SK-N-SH treated with all-trans-retinoic acid at 6 μM for 48 hours (cell line): ENCODE results near the gene PDE6A.
"Not testable (repeated sequence)": the region's sequence is repeated elsewhere in the genome, so short reads cannot be mapped to it uniquely, and the experiment has no call there.

Experiments
- ARNTL ChIP-seq: fragments of 450-650 bp; formaldehyde crosslinking; IDR thresholded peaks from 2 replicates; pipeline ENCODE4 v1.5.0; 2020; ENCODE audit warnings: low read depth, mild to moderate bottlenecking, moderate library complexity, borderline replicate concordance
- CREB5 ChIP-seq: fragments of 250-450 bp; sonication (Bioruptor Pico); IDR thresholded peaks from 2 replicates; pipeline ENCODE4 v1.5.1; 2020; ENCODE audit warnings: low read depth, mild to moderate bottlenecking, moderate library complexity
- CSDC2 ChIP-seq: fragments of 250-450 bp; sonication (Bioruptor Pico); IDR thresholded peaks from 2 replicates; pipeline ENCODE4 v1.5.0; 2020; ENCODE audit warnings: mild to moderate bottlenecking, moderate library complexity
- ISL1 ChIP-seq: fragments of 250-450 bp; sonication (Bioruptor Pico); IDR thresholded peaks from 2 replicates; pipeline ENCODE4 v2.1.2; 2022; ENCODE audit warnings: mild to moderate bottlenecking, moderate library complexity
- PPARA ChIP-seq: fragments of 250-450 bp; sonication (Bioruptor Pico); IDR thresholded peaks from 2 replicates; pipeline ENCODE4 v1.5.0; 2020; ENCODE audit warnings: mild to moderate bottlenecking, borderline replicate concordance
- RARB ChIP-seq: fragments of 250-450 bp; sonication (Bioruptor Pico); IDR thresholded peaks from 2 replicates; pipeline ENCODE4 v1.8.0; 2021; ENCODE audit warnings: mild to moderate bottlenecking, moderate library complexity
- ZFP3 ChIP-seq: fragments of 250-450 bp; sonication (Bioruptor Pico); IDR thresholded peaks from 2 replicates; pipeline ENCODE4 v1.5.0; 2020; ENCODE audit warnings: mild to moderate bottlenecking, moderate library complexity
- ZFP30 ChIP-seq: fragments of 450-650 bp; formaldehyde crosslinking; IDR thresholded peaks from 2 replicates; pipeline ENCODE4 v1.5.0; 2022; ENCODE audit warnings: mild to moderate bottlenecking, moderate library complexity
- ZNF70 ChIP-seq: fragments of 450-650 bp; formaldehyde crosslinking; IDR thresholded peaks from 2 replicates; pipeline ENCODE4 v1.5.0; 2020; ENCODE audit warnings: mild to moderate bottlenecking, moderate library complexity
- TF ChIP-seq, protein P1 (sequence below): fragments of 250-450 bp; sonication (Bioruptor Pico); IDR thresholded peaks from 2 replicates; pipeline ENCODE4 v1.5.0; 2020; ENCODE audit warnings: mild to moderate bottlenecking, moderate library complexity
- TF ChIP-seq, protein P2 (sequence below): fragments of 250-450 bp; sonication (Bioruptor Pico); IDR thresholded peaks from 2 replicates; pipeline ENCODE4 v1.8.0; 2020; ENCODE audit warnings: mild to moderate bottlenecking, moderate library complexity, borderline replicate concordance
- TF ChIP-seq, protein P3 (sequence below): fragments of 250-450 bp; sonication (Bioruptor Pico); IDR thresholded peaks from 2 replicates; pipeline ENCODE4 v1.8.0; 2021; ENCODE audit warnings: low read depth, mild to moderate bottlenecking, moderate library complexity, borderline replicate concordance

GRCh38 chr5:149942741-149943169, 1.8 kb downstream of the PDE6A start:
- TF ChIP-seq ZFP3 (CRISPR knock-in tag); ZNF70 (CRISPR knock-in tag); ZFP30 (CRISPR knock-in tag); ISL1 (CRISPR knock-in tag); CSDC2 (CRISPR knock-in tag); RARB (CRISPR knock-in tag); CREB5; ARNTL (CRISPR knock-in tag); PPARA: not testable (repeated sequence)
- TF ChIP-seq, protein P1, sequence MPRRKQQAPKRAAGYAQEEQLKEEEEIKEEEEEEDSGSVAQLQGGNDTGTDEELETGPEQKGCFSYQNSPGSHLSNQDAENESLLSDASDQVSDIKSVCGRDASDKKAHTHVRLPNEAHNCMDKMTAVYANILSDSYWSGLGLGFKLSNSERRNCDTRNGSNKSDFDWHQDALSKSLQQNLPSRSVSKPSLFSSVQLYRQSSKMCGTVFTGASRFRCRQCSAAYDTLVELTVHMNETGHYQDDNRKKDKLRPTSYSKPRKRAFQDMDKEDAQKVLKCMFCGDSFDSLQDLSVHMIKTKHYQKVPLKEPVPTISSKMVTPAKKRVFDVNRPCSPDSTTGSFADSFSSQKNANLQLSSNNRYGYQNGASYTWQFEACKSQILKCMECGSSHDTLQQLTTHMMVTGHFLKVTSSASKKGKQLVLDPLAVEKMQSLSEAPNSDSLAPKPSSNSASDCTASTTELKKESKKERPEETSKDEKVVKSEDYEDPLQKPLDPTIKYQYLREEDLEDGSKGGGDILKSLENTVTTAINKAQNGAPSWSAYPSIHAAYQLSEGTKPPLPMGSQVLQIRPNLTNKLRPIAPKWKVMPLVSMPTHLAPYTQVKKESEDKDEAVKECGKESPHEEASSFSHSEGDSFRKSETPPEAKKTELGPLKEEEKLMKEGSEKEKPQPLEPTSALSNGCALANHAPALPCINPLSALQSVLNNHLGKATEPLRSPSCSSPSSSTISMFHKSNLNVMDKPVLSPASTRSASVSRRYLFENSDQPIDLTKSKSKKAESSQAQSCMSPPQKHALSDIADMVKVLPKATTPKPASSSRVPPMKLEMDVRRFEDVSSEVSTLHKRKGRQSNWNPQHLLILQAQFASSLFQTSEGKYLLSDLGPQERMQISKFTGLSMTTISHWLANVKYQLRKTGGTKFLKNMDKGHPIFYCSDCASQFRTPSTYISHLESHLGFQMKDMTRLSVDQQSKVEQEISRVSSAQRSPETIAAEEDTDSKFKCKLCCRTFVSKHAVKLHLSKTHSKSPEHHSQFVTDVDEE (CRISPR knock-in tag): not testable (repeated sequence)
- TF ChIP-seq, protein P2, sequence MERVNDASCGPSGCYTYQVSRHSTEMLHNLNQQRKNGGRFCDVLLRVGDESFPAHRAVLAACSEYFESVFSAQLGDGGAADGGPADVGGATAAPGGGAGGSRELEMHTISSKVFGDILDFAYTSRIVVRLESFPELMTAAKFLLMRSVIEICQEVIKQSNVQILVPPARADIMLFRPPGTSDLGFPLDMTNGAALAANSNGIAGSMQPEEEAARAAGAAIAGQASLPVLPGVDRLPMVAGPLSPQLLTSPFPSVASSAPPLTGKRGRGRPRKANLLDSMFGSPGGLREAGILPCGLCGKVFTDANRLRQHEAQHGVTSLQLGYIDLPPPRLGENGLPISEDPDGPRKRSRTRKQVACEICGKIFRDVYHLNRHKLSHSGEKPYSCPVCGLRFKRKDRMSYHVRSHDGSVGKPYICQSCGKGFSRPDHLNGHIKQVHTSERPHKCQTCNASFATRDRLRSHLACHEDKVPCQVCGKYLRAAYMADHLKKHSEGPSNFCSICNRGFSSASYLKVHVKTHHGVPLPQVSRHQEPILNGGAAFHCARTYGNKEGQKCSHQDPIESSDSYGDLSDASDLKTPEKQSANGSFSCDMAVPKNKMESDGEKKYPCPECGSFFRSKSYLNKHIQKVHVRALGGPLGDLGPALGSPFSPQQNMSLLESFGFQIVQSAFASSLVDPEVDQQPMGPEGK (CRISPR knock-in tag): not testable (repeated sequence)
- TF ChIP-seq, protein P3, sequence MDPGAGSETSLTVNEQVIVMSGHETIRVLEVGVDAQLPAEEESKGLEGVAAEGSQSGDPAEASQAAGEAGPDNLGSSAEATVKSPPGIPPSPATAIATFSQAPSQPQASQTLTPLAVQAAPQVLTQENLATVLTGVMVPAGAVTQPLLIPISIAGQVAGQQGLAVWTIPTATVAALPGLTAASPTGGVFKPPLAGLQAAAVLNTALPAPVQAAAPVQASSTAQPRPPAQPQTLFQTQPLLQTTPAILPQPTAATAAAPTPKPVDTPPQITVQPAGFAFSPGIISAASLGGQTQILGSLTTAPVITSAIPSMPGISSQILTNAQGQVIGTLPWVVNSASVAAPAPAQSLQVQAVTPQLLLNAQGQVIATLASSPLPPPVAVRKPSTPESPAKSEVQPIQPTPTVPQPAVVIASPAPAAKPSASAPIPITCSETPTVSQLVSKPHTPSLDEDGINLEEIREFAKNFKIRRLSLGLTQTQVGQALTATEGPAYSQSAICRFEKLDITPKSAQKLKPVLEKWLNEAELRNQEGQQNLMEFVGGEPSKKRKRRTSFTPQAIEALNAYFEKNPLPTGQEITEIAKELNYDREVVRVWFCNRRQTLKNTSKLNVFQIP (CRISPR knock-in tag): not testable (repeated sequence)
